GM12864 (cell line): Measurements from ENCODE around the gene SLC37A2.
"Not testable (repeated sequence)": the region's sequence is repeated elsewhere in the genome, so short reads cannot be mapped to it uniquely, and the experiment has no call there.

Experiments
- DNase-seq: peaks from one replicate; pipeline ENCODE4 v3.0.0-alpha.2; 2011; ENCODE audit warnings: low read depth
- H3K4me3 ChIP-seq: 2 replicates; pipeline ENCODE4 v1.5.1; 2011; ENCODE audit warnings: mild to moderate bottlenecking, low read depth, low read length, control low read depth
- TF ChIP-seq, protein P1 (sequence below): IDR thresholded peaks from 2 replicates; pipeline ENCODE4 v1.5.1; 2011; ENCODE audit warnings: low read depth, mild to moderate bottlenecking, moderate library complexity, low read length, control low read depth, inconsistent platforms; ENCODE audit errors: missing control alignments

Gene SLC37A2

DNA sequence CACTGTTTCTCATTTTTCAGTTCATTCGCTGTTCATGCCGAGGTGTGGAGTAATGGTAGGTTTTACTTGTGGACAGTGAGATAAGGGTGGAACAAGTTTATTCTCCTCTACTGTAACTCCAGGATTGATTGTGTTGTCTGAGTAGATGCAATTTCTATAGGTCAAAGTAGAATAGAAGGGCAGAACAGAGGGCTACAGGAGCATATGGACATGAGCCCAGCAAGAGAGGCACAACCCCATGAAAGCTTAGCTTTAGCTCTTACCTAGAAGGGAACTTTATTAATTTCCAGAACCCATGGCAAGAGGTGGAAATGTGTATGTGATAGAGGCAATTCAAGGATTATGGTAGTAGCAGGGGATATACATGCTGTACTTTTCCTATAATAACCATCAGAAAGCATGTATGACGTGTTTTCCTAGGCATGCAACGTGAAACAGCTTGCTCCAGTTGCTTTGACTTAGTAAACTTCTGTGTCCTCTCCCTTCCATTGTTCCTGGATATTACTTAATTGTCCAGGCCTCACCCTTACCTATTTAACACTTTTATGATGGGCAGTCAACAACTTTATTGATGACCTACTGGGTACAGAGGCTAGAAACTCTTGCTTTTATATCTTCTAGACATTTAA lies 13.8 kb upstream of the SLC37A2 start:
- DNase-seq: no peak
- H3K4me3 ChIP-seq: no peak overlapping the region
- TF ChIP-seq, protein P1, sequence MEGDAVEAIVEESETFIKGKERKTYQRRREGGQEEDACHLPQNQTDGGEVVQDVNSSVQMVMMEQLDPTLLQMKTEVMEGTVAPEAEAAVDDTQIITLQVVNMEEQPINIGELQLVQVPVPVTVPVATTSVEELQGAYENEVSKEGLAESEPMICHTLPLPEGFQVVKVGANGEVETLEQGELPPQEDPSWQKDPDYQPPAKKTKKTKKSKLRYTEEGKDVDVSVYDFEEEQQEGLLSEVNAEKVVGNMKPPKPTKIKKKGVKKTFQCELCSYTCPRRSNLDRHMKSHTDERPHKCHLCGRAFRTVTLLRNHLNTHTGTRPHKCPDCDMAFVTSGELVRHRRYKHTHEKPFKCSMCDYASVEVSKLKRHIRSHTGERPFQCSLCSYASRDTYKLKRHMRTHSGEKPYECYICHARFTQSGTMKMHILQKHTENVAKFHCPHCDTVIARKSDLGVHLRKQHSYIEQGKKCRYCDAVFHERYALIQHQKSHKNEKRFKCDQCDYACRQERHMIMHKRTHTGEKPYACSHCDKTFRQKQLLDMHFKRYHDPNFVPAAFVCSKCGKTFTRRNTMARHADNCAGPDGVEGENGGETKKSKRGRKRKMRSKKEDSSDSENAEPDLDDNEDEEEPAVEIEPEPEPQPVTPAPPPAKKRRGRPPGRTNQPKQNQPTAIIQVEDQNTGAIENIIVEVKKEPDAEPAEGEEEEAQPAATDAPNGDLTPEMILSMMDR: no peak

DNA sequence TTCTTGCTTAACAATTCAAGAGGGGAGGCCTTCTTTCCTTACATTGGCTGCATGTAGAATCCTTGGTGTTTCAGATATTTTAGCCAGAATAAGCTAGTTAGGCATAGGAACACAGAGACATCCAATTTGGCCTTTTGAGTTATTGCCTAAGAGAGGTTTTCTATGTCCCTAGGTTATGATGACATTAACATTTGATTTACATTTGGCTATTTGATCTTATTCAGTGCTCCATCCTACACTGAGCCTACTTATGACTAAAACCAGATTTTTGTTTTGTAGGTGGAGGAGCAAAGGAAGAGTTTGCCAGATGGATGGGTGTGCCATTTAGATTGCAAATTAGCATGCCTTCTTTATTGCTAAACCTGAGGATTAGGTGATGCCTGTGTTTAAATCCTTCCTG lies 11.1 kb upstream of the SLC37A2 start:
- DNase-seq: no peak
- TF ChIP-seq, protein P1: no peak
- H3K4me3 ChIP-seq: no peak overlapping the region

DNA sequence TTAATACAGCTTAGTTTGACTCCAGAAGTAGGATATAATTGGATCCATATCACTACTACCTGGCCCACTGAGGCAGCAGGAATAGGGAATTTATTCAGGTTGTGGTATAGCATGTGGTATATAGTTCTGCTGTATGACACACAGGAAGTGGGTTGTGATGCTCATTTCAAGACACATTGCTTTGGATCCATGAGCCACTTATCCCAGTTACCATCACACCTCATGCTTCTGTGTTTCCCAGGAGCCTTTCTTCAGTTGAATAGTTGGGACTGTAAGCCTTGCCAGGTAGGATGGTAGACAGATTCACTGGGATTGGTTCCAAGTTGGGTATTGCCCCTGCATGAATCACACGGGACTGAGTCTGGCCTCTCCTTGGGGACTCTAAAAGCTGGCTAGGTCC lies 9.9 kb upstream of the SLC37A2 start:
- TF ChIP-seq, protein P1: no peak
- H3K4me3 ChIP-seq: no peak overlapping the region
- no peak for DNase-seq

DNA sequence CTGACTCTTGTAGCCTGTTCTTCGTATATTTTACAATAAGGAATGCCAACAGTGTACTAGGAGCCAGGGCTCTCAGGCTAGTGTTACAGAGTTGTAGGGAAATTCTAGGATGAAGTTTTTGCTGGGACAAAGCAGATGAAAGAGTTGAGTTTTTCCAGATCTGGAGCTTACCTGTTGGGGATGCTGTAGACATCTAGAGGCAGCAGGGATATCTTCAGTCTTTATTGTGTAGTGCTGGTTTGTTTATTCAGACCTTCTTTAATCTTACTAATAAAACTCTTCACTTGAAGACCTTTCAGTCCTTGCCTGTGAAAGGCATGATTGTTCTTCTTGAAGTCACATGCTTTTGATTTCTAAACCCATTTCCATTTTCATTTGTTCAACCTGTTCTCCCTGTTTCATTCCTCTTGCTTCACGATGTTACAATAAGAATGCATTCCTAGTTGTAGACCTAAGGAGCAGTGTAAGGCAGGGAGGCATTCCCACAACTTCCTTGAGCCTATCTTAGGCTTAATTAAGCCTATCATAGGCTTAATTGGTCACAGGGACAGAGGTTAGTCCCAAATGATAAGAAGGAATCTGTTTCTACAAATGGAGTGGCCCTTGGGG lies 7.9 kb upstream of the SLC37A2 start:
- TF ChIP-seq, protein P1: no peak
- H3K4me3 ChIP-seq: no peak overlapping the region
- DNase-seq: no peak

DNA sequence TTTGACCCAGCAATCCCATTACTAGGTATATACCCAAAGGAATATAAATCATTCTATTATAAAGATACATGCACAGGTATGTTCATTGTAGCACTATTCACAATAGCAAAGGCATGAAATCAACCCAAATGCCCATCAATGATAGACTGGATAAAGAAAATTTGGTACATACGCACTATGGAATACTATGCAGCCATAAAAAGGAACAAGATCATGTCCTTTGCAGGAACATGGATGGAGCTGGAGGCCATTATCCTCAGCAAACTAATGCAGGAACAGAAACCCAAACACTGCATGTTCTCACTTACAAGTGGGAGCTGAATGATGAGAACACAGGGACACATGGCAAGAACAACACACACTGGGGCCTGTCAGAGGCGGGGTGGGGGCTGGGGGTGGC lies 7.0 kb upstream of the SLC37A2 start:
- not testable (repeated sequence) for H3K4me3 ChIP-seq, DNase-seq

DNA sequence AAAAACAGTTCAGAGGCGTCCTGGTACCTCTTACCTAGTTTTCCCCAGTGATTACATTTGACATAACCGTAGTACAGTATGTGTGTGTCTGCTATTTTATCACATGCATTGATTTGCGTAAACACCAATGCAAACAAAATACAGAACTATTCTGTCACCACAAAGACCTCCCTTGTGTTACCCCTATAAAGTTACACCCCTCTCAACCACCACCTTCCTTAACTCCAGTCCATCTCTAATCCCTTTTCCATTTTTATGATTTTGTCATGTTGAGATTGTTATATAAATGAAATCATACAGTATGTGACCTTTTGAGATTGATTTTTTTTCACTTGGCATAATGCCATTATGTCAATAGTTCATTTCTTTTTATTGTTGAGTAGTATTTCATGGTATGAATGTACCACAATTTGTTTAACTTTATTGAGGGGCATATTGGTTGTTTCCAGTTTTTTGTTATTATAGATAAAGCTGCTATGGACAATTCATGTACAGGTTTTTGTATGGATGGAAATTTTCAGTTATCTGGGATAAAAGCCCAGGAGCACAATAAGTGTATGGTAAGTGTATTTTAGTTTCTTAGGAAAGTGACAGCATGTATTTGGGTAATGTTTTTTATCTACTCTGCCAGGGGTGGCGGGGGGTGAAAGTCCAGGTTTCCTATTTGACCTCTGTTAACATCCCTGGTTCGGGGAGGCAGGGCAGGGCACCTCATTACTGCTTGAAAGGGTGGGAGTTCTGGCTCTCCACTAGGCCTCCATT lies 6.0 kb upstream of the SLC37A2 start:
- no peak overlapping the region for H3K4me3 ChIP-seq
- TF ChIP-seq, protein P1: no peak
- no peak for DNase-seq

DNA sequence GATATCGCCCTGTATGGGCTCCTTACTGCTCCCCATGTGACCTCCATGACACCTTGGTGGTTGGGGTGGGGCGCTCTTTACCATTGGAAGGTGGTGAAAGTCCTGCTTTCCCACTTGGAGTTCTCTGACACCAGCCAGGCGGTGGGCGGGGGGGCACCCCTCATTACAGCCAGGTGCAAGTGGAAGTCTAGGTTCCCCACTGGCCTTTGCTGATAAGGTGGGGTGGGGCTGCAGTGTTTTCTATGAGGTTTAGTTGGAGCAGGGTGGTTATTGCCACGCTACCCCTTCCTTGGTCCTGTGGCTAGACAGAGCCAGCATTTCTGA lies 5.5 kb upstream of the SLC37A2 start:
- TF ChIP-seq, protein P1: no peak
- no peak overlapping the region for H3K4me3 ChIP-seq
- no peak for DNase-seq
